Measurements from ENCODE around the gene STAT6. TPM values are rescaled to one million over a fixed set of nuclear protein-coding genes. Genes with fewer than 3 reads are reported as not detected.
A peak's percentile ranks its signal among the peaks of the same experiment; 100 is the strongest.

STAT6 gene
- total RNA-seq, 2 donors from 2014 or later, result 158 to 198 TPM

- DNase-seq (ENCODE audit: low spot score), result peak; percentile 85
- Mint-ChIP-seq H3K4me3 (peak overlapping the region; percentile 93), H3K9me3 (no peaks in the 10 kb centered on the region), H3K27me3 (no peaks in the 10 kb centered on the region), H3K27ac (peak overlapping the region; percentile 85 to 95), H3K36me3 (peaks cover 10% of the 10 kb centered on the region), H3K4me1 (ENCODE audit: low read depth in 2 of 2) (peaks cover 51 to 57% of the 10 kb centered on the region in 2 donors)
- ATAC-seq, result peak; percentile 52 to 64
Measured at GRCh38 chr12:57110104-57111030, 795 bp downstream of the STAT6 start.

- Mint-ChIP-seq H3K9me3 (no peaks in the 10 kb centered on the region), H3K27ac (peak overlapping the region; percentile 85 to 95), H3K27me3 (no peaks in the 10 kb centered on the region), H3K4me1 (ENCODE audit: low read depth in 2 of 2) (peaks cover 57% of the 10 kb centered on the region in 2 donors), H3K4me3 (peak overlapping the region; percentile 93), H3K36me3 (peaks cover 10% of the 10 kb centered on the region)
- ATAC-seq (no peak), DNase-seq (ENCODE audit: low spot score) (no peak)
Measured at GRCh38 chr12:57109207-57110103, 1.7 kb downstream of the STAT6 start.

- Mint-ChIP-seq H3K4me1 (ENCODE audit: low read depth in 2 of 2) (peaks cover 58 to 61% of the 10 kb centered on the region in 2 donors), H3K27me3 (no peaks in the 10 kb centered on the region)
- ATAC-seq, result no peak
Measured at GRCh38 chr12:57107456-57108155, 3.6 kb downstream of the STAT6 start.

GRCh38 chr12:57106021-57106708, 5.0 kb downstream of the STAT6 start:
- H3K27ac Mint-ChIP-seq, result no peak overlapping the region
- DNase-seq (ENCODE audit: low spot score) (no peak), ATAC-seq (no peak)
- peaks cover 45 to 52% of the 10 kb centered on the region in 2 donors for H3K4me1 Mint-ChIP-seq (ENCODE audit: low read depth in 2 of 2)
- H3K4me3 Mint-ChIP-seq, result no peak overlapping the region
- no peaks in the 10 kb centered on the region for H3K9me3 Mint-ChIP-seq
- H3K27me3 Mint-ChIP-seq, result no peaks in the 10 kb centered on the region
- peaks cover 10% of the 10 kb centered on the region for H3K36me3 Mint-ChIP-seq

More at GRCh38 chr12:57107456-57108155, 3.6 kb downstream of the STAT6 start:
- Mint-ChIP-seq H3K27ac (peak overlapping the region; percentile 49 to 95), H3K4me3 (peak overlapping the region; percentile 4), H3K9me3 (no peaks in the 10 kb centered on the region), H3K36me3 (peaks cover 10% of the 10 kb centered on the region)
- no peak for DNase-seq (ENCODE audit: low spot score)

- Mint-ChIP-seq H3K27ac (peak overlapping the region in 1 of 2 donors; percentile 6), H3K27me3 (no peaks in the 10 kb centered on the region), H3K4me1 (ENCODE audit: low read depth in 2 of 2) (peaks cover 46 to 52% of the 10 kb centered on the region in 2 donors), H3K4me3 (no peak overlapping the region), H3K36me3 (peaks cover 10% of the 10 kb centered on the region), H3K9me3 (no peaks in the 10 kb centered on the region)
- ATAC-seq, result no peak
- no peak for DNase-seq (ENCODE audit: low spot score)
Measured at GRCh38 chr12:57105011-57105753, 6.0 kb downstream of the STAT6 start.

- H3K27ac Mint-ChIP-seq, result peak overlapping the region in 1 of 2 donors; percentile 6
Measured at GRCh38 chr12:57104292-57104910, 6.8 kb downstream of the STAT6 start.

GRCh38 chr12:57103856-57104255, 7.3 kb downstream of the STAT6 start:
- ATAC-seq, result no peak
- Mint-ChIP-seq H3K27ac (peak overlapping the region in 1 of 2 donors; percentile 70), H3K9me3 (no peaks in the 10 kb centered on the region), H3K4me3 (peak overlapping the region; percentile 17), H3K36me3 (peaks cover 10% of the 10 kb centered on the region), H3K27me3 (no peaks in the 10 kb centered on the region), H3K4me1 (ENCODE audit: low read depth in 2 of 2) (peaks cover 45 to 49% of the 10 kb centered on the region in 2 donors)
- DNase-seq (ENCODE audit: low spot score), result no peak

More at GRCh38 chr12:57104292-57104910, 6.8 kb downstream of the STAT6 start:
- no peaks in the 10 kb centered on the region for H3K27me3 Mint-ChIP-seq
- H3K4me1 Mint-ChIP-seq (ENCODE audit: low read depth in 2 of 2), result peaks cover 46 to 47% of the 10 kb centered on the region in 2 donors
- H3K4me3 Mint-ChIP-seq, result peak overlapping the region; percentile 17
- H3K9me3 Mint-ChIP-seq, result no peaks in the 10 kb centered on the region
- no peak for DNase-seq (ENCODE audit: low spot score)
- H3K36me3 Mint-ChIP-seq, result peaks cover 10% of the 10 kb centered on the region
- ATAC-seq, result peak in 1 of 2 donors; percentile 17

- no peaks in the 10 kb centered on the region for H3K9me3 Mint-ChIP-seq
- H3K4me1 Mint-ChIP-seq (ENCODE audit: low read depth in 2 of 2), result peaks cover 30 to 45% of the 10 kb centered on the region in 2 donors
- H3K27me3 Mint-ChIP-seq, result no peaks in the 10 kb centered on the region
- peak in 1 of 2 donors; percentile 13 for ATAC-seq
- no peak overlapping the region for H3K4me3 Mint-ChIP-seq
- peaks cover 9% of the 10 kb centered on the region for H3K36me3 Mint-ChIP-seq
- H3K27ac Mint-ChIP-seq, result peak overlapping the region; percentile 31 to 48
- no peak for DNase-seq (ENCODE audit: low spot score)
Measured at GRCh38 chr12:57101892-57102695, 9.1 kb downstream of the STAT6 start.

GRCh38 chr12:57099766-57100165, 11.4 kb downstream of the STAT6 start:
- no peaks in the 10 kb centered on the region for H3K36me3 Mint-ChIP-seq
- peaks cover 20 to 31% of the 10 kb centered on the region in 2 donors for H3K4me1 Mint-ChIP-seq (ENCODE audit: low read depth in 2 of 2)
- no peaks in the 10 kb centered on the region for H3K9me3 Mint-ChIP-seq
- no peak overlapping the region for H3K4me3 Mint-ChIP-seq
- ATAC-seq, result no peak
- no peak for DNase-seq (ENCODE audit: low spot score)
- H3K27ac Mint-ChIP-seq, result peak overlapping the region; percentile 48 to 71
- H3K27me3 Mint-ChIP-seq, result no peaks in the 10 kb centered on the region

- H3K27ac Mint-ChIP-seq, result peak overlapping the region in 1 of 2 donors; percentile 48
- ATAC-seq (no peak), DNase-seq (ENCODE audit: low spot score) (no peak)
- H3K36me3 Mint-ChIP-seq, result no peaks in the 10 kb centered on the region
- H3K27me3 Mint-ChIP-seq, result no peaks in the 10 kb centered on the region
- H3K9me3 Mint-ChIP-seq, result no peaks in the 10 kb centered on the region
- H3K4me1 Mint-ChIP-seq (ENCODE audit: low read depth in 2 of 2), result peaks cover 19 to 28% of the 10 kb centered on the region in 2 donors
- no peak overlapping the region for H3K4me3 Mint-ChIP-seq
Measured at GRCh38 chr12:57099047-57099714, 12.0 kb downstream of the STAT6 start.

GRCh38 chr12:57098546-57098945, 12.6 kb downstream of the STAT6 start:
- DNase-seq (ENCODE audit: low spot score) (no peak), ATAC-seq (no peak)
- no peak overlapping the region for H3K27ac Mint-ChIP-seq
- no peaks in the 10 kb centered on the region for H3K27me3 Mint-ChIP-seq
- H3K4me3 Mint-ChIP-seq, result no peak overlapping the region
- no peaks in the 10 kb centered on the region for H3K36me3 Mint-ChIP-seq
- peaks cover 17 to 26% of the 10 kb centered on the region in 2 donors for H3K4me1 Mint-ChIP-seq (ENCODE audit: low read depth in 2 of 2)
- H3K9me3 Mint-ChIP-seq, result no peaks in the 10 kb centered on the region

Measured in natural killer cell treated with Interleukin-12 subunit alpha and Interleukin-12 subunit beta and Interleukin-15 and Interleukin-18, amount 100 ng/mL, for 72 hours (primary cell).